D721Med (cell line): ENCODE measurements around the gene CAP1.

ENCODE experiments used
- DNase-seq: peaks from one replicate; pipeline ENCODE4 v3.0.0; 2011; ENCODE audit warnings: low spot score; ENCODE audit not compliant: insufficient read length
- FAIRE-seq: peaks from 2 replicates; lab custom pipeline; 2011; peaks lifted over from hg19 to GRCh38; lab: Jason Lieb, UNC
- TF ChIP-seq, protein P1 (sequence below): IDR thresholded peaks from 2 replicates; pipeline ENCODE4 v1.5.1; 2012; ENCODE audit warnings: mild to moderate bottlenecking, control low read depth; ENCODE audit not compliant: insufficient read depth; ENCODE audit errors: missing control alignments

Gene CAP1

DNA sequence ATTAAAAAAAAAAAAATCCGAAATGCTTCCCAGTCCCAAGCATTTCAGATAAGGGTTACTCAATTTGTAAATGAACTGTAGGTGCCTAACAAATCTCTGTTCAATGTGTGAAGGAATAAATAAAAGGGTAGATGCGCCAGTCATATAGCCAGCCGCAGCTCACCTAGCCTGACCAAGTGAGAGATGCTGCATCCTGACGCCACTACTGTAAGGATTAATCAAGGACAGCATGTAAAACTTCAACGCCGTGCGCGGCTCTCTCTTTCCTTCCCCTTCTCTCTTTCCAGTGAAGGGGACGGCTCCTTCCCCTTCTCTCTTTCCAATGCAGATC lies 56.1 kb downstream of the CAP1 start:
- no peak for DNase-seq
- no peak for FAIRE-seq
- TF ChIP-seq, protein P1, sequence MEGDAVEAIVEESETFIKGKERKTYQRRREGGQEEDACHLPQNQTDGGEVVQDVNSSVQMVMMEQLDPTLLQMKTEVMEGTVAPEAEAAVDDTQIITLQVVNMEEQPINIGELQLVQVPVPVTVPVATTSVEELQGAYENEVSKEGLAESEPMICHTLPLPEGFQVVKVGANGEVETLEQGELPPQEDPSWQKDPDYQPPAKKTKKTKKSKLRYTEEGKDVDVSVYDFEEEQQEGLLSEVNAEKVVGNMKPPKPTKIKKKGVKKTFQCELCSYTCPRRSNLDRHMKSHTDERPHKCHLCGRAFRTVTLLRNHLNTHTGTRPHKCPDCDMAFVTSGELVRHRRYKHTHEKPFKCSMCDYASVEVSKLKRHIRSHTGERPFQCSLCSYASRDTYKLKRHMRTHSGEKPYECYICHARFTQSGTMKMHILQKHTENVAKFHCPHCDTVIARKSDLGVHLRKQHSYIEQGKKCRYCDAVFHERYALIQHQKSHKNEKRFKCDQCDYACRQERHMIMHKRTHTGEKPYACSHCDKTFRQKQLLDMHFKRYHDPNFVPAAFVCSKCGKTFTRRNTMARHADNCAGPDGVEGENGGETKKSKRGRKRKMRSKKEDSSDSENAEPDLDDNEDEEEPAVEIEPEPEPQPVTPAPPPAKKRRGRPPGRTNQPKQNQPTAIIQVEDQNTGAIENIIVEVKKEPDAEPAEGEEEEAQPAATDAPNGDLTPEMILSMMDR, result no peak

GRCh38 chr1:40096977-40097782 lies 56.7 kb downstream of the CAP1 start, which contains the start of gene PPT1:
Gene PPT1, minus strand, starts transcription at chr1:40097252. Its CDS starts 14 bp downstream, at chr1:40097238.
- no peak for FAIRE-seq

DNA sequence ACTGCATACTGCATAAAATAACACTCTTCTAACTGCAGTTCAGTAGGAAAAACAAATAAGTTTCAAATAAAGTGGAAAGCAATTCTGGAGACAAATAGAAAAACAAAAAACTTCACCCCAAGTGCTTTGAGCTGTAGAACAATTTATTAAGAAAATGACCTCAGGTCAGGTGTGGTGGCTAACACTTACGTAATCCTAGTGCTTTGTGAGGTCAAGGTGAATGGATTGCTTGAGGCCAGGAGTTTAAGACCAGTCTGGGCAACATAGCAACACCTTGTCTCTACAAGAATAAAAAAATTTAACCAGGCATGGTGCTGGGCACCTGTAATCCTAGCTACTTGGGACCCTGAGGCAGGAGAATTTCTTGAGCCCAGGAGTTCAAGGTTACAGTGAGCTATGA lies 61.5 kb downstream of the CAP1 start:
- DNase-seq (no peak), FAIRE-seq (no peak)
- TF ChIP-seq, protein P1, result no peak

More at GRCh38 chr1:40096977-40097782, 56.7 kb downstream of the CAP1 start, which contains the start of gene PPT1:
- TF ChIP-seq, protein P1, result peak; percentile 11
- peak; percentile 77 for DNase-seq

DNA sequence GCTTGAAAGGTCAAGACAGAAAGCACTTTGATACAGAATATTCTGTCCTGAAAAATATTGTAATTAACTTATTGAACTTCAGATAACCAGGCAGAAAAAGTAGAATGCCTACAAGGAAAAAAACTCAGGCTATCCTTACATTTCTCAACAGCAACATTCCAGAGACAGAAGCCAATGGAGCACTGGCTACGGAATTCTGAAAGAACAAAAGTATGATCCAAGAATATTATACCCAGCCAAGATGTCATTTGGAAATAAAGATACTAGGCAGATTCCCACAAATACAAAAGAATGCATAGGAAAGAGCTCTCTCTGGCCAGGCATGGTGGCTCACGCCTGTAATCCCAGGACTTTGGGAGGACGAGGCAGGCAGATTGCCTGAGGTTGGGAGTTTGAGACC lies 62.4 kb downstream of the CAP1 start:
- FAIRE-seq (no peak), DNase-seq (no peak)
- TF ChIP-seq, protein P1, result no peak

GRCh38 chr1:40105028-40105427 lies 64.5 kb downstream of the CAP1 start:
- FAIRE-seq (no peak), DNase-seq (no peak)
- TF ChIP-seq, protein P1, result no peak

DNA sequence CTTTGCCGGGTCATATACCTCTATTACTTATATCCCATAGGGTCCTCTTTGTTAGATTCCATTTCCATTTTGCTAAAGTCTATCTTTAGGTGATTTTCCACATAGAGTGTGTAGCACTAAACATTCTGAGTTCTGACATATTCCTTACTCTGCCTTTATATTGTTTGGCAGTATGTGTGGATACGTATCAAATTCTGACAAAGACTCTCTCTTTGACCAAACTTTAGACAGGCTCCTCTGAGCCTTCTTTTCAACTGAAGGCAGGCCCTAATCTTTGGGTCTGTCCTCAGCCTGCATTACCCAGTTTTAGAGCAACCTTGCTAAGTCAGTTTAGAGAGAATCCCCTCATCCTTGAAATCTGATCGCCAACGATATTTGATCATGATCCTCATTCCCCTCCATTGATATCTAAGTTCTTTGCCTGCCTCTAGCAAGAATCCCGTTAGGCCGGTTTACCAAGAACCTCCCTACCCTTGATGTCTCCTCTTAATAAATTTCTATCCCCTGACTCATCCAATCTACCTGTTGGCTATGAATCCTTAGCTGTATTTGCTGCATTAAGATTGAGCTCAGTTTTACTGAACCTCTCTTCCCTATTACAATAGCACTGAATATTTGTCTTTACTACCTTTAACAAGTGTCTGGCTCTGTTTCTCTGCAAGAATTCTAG lies 66.9 kb downstream of the CAP1 start:
- DNase-seq (no peak), FAIRE-seq (no peak)
- TF ChIP-seq, protein P1, result no peak

- DNase-seq, result no peak
- TF ChIP-seq, protein P1, result no peak
- no peak for FAIRE-seq
These were observed 69.9 kb downstream of the CAP1 start for GRCh38 chr1:40110389-40110788.
